ENCODE measurements around the gene POLDIP2.

DNA sequence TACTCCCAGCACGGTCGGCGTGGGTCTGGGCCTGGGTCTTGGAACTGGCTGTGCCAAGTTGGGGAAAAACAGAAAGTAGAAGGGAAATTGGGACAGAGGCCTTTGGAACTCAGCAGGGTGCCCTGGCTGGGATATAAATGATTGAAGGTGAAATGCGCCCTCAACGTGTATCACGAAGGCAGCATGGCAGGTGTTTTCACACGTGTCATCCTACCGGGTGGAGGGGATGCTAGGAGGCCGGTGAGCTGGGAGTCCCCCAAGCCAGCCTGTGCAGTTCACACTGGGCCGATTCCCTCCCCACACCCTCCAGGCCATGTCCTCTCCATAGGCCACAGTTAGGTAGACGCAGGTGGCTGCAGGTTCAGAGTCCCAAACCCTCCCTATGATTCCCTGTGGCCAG, 15.8 kb downstream of the POLDIP2 start:
- TF ChIP-seq, protein P1, sequence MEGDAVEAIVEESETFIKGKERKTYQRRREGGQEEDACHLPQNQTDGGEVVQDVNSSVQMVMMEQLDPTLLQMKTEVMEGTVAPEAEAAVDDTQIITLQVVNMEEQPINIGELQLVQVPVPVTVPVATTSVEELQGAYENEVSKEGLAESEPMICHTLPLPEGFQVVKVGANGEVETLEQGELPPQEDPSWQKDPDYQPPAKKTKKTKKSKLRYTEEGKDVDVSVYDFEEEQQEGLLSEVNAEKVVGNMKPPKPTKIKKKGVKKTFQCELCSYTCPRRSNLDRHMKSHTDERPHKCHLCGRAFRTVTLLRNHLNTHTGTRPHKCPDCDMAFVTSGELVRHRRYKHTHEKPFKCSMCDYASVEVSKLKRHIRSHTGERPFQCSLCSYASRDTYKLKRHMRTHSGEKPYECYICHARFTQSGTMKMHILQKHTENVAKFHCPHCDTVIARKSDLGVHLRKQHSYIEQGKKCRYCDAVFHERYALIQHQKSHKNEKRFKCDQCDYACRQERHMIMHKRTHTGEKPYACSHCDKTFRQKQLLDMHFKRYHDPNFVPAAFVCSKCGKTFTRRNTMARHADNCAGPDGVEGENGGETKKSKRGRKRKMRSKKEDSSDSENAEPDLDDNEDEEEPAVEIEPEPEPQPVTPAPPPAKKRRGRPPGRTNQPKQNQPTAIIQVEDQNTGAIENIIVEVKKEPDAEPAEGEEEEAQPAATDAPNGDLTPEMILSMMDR (IDR thresholded peaks at IDR 0.05), result no peak
- TF ChIP-seq POLR2A (IDR thresholded peaks at IDR 0.05), result no peak
